GM12873 (cell line): Measurements from ENCODE around the gene ADAMTS8.

ENCODE experiments used
- CTCF ChIP-seq: IDR thresholded peaks from 2 replicates; pipeline ENCODE4 v1.5.1; 2012; ENCODE audit warnings: low read depth, mild to moderate bottlenecking, moderate library complexity, low read length, control low read depth; ENCODE audit not compliant: insufficient read depth; ENCODE audit errors: missing control alignments

The ADAMTS8 gene

DNA sequence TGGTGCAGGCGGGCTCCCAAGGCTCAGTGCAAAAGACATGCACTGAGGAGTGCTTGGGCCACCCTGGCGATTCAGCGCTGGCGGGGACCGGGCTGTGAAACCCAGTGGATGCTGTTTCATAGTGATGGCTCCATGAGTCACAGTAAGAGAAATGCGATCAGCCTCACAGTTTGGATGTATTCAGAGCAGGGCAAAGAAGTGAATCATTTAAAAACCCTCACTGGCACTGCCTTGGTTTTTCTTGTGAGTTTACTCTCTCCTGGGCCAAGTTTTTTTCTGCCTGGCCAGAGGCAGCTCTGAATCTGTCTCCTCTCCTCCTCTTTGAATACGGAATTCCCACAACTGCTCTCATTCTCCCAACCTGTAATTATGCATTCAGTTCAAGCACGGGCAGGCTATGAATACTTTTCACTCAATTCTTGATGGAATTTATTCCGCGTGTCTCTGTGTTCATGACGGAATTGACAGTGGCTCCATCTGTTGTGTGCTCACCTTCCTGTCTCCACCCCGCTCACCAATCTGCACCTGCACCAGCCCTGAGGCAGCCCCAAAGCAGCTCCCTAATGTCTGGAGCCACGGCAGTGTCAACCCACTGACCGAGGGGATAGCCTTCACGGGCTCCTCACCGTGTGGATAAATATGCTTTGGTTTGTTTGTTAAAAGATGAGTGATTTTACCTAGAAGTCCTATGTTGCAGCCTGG, 14.9 kb downstream of the ADAMTS8 start:
- TF ChIP-seq CTCF: no peak

DNA sequence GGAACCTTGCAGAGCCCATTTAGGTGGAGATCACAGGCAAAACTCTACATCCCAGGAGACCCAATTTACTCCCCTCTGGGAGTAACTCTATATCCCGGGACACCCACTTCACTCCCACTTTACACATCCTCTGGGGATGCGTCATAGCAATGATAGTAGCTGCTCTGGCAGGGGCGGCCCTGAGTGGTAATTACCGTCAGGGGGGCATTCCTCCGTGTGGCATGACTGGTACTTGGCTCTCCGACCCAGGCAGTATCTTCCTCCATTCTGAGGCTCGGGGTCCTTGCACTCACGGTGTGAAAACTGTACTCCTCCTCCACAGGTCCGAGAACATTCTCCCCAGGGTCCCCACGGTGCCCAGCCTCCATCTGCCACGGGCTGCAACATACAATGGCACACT, 17.2 kb downstream of the ADAMTS8 start:
- no peak for TF ChIP-seq CTCF

DNA sequence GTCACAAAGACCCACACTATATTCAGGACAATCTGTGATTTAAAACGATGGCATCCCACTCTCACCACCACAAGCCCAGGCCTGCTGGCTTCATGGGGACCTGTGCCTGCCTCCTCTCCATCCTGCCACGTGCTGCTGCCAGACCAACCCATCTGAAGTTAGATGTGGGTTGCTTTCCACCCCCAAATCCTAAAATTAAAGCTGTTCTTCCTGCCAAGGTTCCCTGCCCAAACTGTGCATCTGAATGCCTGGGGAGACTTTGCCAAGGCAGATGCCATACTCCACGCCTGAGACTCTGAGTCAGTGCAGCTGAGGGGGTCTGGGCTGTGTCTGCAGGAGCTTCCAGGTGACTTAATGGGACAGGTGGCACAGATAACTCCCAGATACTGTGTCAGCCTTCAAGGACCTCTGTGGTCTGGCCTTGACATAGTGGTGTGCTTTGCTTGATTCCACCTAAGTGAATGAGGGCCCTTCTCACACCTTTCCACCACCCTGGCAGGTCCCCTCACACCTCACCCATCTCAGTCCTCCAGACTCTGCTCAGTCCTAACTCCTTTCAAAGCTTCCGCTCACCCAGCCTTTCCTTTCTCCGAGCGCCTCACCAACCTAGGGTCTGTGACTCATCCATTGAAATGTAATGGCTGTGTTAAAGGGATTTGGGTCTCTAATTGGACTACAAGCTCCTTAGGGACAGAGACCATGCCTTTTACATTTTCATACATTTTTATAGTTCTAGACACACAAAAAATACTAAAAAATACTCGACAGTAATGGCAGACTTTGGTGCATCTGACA, 18.6 kb downstream of the ADAMTS8 start:
- TF ChIP-seq CTCF: no peak

GRCh38 chr11:130408901-130409300, 19.5 kb downstream of the ADAMTS8 start:
- TF ChIP-seq CTCF: no peak

DNA sequence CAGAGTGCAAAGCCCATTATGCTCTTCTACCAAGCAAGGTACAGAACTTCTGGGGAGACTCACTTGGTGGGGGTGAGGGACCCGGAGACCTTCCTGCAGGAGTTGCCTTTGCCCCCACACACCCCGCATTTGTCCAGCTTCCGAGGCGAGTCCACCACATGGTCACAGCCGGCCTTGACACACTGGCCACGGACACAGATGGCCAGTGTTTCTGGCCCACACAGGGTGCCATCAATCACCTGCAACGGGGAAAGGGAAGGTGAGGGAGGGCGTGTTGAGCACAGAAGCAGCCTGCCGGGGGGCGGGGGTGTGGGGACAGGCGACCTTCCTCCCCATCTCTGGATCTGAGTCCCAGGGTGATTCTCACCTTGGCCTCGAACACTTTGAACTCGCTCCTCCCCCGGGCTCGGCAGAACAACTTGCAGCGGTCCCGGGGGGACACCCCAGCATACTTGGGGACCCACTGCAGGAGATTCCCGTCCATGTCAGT, 20.0 kb downstream of the ADAMTS8 start:
- no peak for TF ChIP-seq CTCF

DNA sequence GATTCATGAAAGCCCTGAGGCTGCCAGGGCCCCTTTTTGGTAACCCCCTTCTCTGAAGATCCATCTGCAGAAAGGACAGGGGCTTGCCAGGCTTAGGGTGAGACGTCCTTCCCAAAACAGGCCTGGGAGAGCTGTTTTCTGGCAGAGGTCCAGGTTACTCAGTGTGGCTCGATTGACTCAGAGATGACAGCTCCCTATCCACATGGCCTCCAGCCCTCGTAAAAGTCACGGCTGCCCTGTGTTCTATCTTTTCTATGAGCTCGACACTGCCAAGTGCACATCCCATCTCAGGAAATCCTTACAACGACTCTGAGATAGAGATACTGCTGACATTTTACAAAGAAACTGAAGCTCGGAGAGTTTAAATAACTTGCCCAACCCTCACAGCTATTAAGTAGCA, 20.4 kb downstream of the ADAMTS8 start:
- no peak for TF ChIP-seq CTCF

GRCh38 chr11:130405428-130405827, 23.0 kb downstream of the ADAMTS8 start:
- TF ChIP-seq CTCF: no peak
